ENCODE results near the gene SLFN12L.
A peak's percentile ranks its signal among the peaks of the same experiment; 100 is the strongest.
"Not testable (repeated sequence)": the region's sequence is repeated elsewhere in the genome, so short reads cannot be mapped to it uniquely, and the experiment has no call there.

Gene SLFN12L

DNA sequence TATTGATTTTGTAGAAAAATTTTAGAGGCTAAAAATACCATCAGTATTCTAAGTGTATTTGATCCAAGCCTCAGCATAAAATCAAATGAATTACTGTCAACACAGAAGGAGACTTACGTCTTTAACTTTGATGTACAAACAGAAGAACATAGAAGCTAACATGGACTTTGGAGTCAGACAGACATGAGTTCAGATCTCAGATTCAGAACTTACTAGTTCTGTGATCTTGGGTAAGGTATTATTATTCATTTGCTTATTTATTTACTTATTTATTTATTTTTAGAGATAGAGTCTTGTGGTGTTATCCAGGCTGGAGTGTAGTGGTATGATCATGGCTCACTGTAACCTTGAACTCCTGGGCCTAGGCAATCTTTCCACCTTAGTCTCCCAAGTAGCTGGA, 4.0 kb upstream of the SLFN12L start:
- no peak for DNase-seq

- DNase-seq: peak; percentile 6
These were observed 3.3 kb upstream of the SLFN12L start for GRCh38 chr17:35540589-35541404.

- DNase-seq: no peak
These were observed 2.2 kb upstream of the SLFN12L start for GRCh38 chr17:35539659-35540026.

DNA sequence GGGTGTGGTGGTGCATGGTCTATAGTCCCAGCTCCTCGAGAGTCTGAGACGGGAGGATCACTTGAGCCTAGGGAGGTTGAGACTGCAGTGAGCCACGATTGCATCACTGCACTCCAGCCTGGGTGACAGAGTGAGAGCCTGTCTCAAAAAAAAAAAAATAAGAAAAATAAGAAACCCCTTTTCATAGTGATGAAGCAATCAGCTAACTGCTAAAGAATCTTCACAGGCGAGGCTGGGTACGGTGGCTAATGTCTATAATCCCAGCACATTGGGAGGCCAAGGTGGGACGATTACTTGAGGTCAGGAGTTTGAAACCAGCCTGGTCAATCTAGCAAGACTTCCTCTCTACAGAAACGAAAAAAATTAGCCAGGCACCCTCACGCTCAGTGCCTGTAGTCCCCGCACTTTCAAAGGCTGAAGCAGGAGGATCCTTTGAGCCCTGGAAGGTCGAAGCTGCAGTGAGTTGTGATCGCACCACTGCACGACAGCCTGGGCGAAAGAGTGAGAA, 760 bp downstream of the SLFN12L start:
- DNase-seq: no peak

- DNase-seq: not testable (repeated sequence)
These were observed 2.1 kb downstream of the SLFN12L start for GRCh38 chr17:35535406-35535805.

DNA sequence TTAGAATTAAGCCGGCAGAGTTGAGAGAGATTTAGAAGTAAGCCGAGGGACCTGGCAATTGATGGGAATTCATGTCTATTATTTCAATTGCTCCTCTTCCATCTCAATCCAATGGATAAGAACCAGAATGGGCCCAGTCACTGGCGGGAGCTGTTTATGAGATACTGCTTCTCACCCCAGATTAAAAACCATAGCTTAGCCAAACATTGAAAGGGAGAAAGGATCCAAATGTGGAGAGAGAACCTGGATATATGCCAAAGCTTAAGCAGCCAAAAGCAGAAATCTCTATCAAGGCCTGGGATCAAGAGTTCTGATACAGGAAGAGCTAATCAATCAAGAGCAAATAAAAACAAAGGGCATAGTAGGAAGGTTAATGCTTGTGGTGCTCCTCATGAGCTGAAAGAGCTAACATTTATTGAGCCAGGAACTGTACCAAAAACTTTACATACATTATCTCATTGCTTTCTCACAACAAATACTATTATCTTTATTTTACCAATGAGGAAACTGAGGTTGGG, 2.8 kb downstream of the SLFN12L start:
- no peak for DNase-seq

DNA sequence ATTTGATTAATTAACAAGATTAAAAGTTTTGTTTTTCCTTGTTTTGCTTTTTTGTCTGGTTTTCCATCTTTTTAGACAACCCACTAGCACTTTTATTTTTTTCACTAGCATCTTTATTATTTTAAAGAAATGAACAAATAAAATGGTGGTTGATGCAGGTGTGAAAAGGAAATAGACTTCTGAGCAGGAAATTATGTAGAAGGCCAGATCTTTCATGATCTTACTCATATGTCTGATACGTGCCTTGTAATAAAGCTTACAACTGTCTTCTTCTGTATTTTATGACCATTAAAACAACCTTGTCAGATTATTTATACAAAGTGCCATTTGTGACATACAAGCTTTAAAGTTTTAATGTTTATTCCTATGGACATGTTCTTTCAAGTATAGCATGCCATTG, 6.3 kb downstream of the SLFN12L start:
- DNase-seq: no peak

- no peak for DNase-seq
These were observed 7.6 kb downstream of the SLFN12L start for GRCh38 chr17:35529866-35530265.

DNA sequence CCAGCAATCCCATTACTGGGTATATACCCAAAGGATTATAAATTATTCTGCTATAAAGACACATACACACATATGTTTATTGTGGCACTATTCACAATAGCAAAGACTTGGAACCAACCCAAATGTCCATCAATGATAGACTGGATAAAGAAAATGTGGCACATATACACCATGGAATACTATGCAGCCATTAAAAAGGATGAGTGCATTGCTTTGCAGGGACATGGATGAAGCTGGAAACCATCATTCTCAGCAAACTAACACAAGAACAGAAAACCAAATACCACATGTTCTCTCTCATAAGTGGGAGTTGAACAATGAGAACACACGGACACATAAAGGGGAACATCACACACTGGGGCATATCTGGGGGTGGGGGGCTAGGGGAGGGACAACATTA, 8.2 kb downstream of the SLFN12L start:
- not testable (repeated sequence) for DNase-seq

GRCh38 chr17:35523296-35523695, 14.2 kb downstream of the SLFN12L start:
- no peak for DNase-seq

GRCh38 chr17:35521654-35522256, 15.7 kb downstream of the SLFN12L start:
- DNase-seq: peak; percentile 31

GRCh38 chr17:35521150-35521549, 16.3 kb downstream of the SLFN12L start:
- DNase-seq: no peak

- DNase-seq: no peak
These were observed 17.5 kb downstream of the SLFN12L start for GRCh38 chr17:35519906-35520442.

- DNase-seq: no peak
These were observed 18.0 kb downstream of the SLFN12L start for GRCh38 chr17:35519439-35519838.

DNA sequence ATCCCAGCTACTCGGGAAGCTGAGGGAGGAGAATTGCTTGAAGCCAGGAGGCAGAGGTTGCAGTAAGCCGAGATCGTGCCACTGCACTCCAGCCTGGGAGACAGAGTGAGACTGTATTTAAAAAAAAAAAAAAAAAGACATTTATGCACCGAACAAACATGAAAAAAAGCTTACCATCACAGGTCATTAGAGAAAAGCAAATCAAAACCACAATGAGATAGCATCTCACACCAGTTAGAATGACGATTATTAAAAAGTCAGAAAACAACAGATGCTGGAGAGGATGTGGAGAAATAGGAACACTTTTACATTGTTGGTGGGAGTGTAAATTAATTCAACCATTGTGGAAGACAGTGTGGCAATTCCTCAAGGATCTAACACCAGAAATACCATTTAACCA, 19.0 kb downstream of the SLFN12L start:
- not testable (repeated sequence) for DNase-seq

DNA sequence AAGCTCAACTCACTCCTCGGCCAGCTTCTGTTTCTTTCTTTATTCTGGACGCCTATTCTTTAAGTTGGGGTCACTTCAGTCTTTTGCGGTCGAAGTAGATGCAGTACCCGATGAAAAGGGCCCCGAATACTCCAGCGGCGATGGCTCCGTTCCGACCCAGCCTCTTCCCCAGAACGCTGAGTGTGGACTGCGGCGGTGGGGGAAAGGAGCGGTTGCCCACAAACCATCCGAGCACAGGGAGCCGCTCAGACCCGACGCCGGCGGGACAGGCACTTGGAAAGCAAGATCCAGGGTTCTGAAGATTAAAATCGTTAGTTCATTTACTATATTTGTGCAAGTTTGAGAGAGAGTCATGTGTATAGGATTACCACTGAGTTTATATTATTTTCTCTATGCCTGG, 22.5 kb downstream of the SLFN12L start:
- DNase-seq: no peak

DNA sequence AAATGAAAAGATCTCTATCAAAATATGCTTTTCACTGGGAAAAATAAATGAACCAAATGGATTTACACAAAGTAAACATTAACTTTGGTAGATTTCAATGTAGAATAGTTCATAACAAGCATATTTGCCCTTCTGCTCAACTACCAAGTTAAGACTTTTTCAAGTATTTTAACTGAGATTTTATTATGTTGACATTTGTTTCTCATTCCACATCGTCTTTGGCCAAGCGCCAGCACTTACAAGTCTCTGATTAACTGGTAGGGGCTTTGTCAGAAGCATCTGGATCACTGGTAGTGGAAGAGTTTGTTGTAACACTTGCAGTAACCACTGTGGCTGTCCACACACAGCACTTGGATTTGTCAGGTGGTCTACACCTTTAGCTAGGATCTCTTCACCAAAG, 22.9 kb downstream of the SLFN12L start:
- no peak for DNase-seq

DNA sequence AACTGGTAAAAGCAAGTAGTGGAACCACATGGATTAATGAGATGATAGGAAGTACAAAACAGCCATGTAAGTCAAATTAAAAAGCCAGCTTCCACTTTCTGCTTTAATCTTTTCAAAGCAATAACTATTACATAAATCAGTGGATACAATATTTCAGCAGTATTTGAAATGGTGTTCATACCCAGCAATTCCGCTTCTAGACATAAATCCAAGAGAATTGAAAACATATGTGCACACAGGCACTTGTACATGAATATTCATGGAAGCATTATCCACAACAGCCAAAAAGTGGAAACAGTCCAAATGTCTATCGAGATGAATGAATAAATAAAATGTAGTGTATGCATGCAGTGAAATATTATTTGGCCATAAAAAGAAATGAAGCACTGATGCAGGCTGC, 27.4 kb downstream of the SLFN12L start:
- no peak for DNase-seq

- not testable (repeated sequence) for DNase-seq
These were observed 29.8 kb downstream of the SLFN12L start for GRCh38 chr17:35507714-35508113.

GRCh38 chr17:35499548-35499947, 37.9 kb downstream of the SLFN12L start:
- no peak for DNase-seq

- no peak for DNase-seq
These were observed 38.9 kb downstream of the SLFN12L start for GRCh38 chr17:35498448-35499178.

- no peak for DNase-seq
These were observed 40.8 kb downstream of the SLFN12L start for GRCh38 chr17:35496451-35497290.
